SJCRH30 (cell line): ENCODE data around the gene MET. TPM values are rescaled to one million over a fixed set of nuclear protein-coding genes. Genes with fewer than 3 reads are reported as not detected.

Experiments
- DNase-seq, 2 experiments: peaks; one replicate each; pipeline ENCODE4 v3.0.0-alpha.2; 2015 to 2020
- H3K27ac ChIP-seq: fragments of 250-450 bp; sonication (Bioruptor Pico); 2 replicates; pipeline ENCODE4 v1.5.1; 2020; ENCODE audit warnings: mild to moderate bottlenecking, moderate library complexity
- H3K27me3 ChIP-seq: fragments of 250-450 bp; sonication (Bioruptor Pico); 2 replicates; pipeline ENCODE4 v1.5.1; 2020; ENCODE audit warnings: mild to moderate bottlenecking, moderate library complexity
- H3K36me3 ChIP-seq: fragments of 250-450 bp; sonication (Bioruptor Pico); 2 replicates; pipeline ENCODE4 v1.5.1; 2020; ENCODE audit warnings: mild to moderate bottlenecking, moderate library complexity
- H3K4me1 ChIP-seq: fragments of 250-450 bp; sonication (Bioruptor Pico); 2 replicates; pipeline ENCODE4 v1.5.1; 2020; ENCODE audit warnings: mild to moderate bottlenecking, moderate library complexity
- H3K4me3 ChIP-seq: fragments of 250-450 bp; sonication (Bioruptor Pico); 2 replicates; pipeline ENCODE4 v1.5.1; 2020; ENCODE audit warnings: mild to moderate bottlenecking, moderate library complexity
- H3K9me3 ChIP-seq: fragments of 250-450 bp; sonication (Bioruptor Pico); replicated peaks from 2 replicates; pipeline ENCODE4 v1.5.1; 2020; ENCODE audit warnings: mild to moderate bottlenecking, moderate library complexity
- total RNA-seq: library from RNA; depleted of rRNA; stranded (reverse); fragments of >200 nt; shearing (Covaris generic); gene quantifications from 2 replicates; pipeline ENCODE4 v1.2.3, GENCODE V29; 2014

Gene MET
- total RNA-seq, 1 experiment from 2014 or later = 129 TPM

GRCh38 chr7:116779931-116780330 lies 107.9 kb downstream of the MET start:
- peak overlapping the region; percentile 94 for H3K27ac ChIP-seq
- no peaks in the 10 kb centered on the region for H3K9me3 ChIP-seq
- H3K4me3 ChIP-seq = no peak overlapping the region
- DNase-seq = no peak
- H3K36me3 ChIP-seq = peaks cover 66% of the 10 kb centered on the region
- peaks cover 75% of the 10 kb centered on the region for H3K4me1 ChIP-seq
- no peaks in the 10 kb centered on the region for H3K27me3 ChIP-seq

GRCh38 chr7:116780521-116780920 lies 108.5 kb downstream of the MET start:
- DNase-seq = peak in 1 of 2 experiments; percentile 49
- H3K27ac ChIP-seq = peak overlapping the region; percentile 94
- H3K4me1 ChIP-seq = peaks cover 75% of the 10 kb centered on the region

GRCh38 chr7:116780966-116781365 lies 109.0 kb downstream of the MET start:
- H3K4me1 ChIP-seq = peaks cover 75% of the 10 kb centered on the region
- H3K27me3 ChIP-seq = no peaks in the 10 kb centered on the region
- H3K27ac ChIP-seq = peak overlapping the region; percentile 94
- H3K9me3 ChIP-seq = no peaks in the 10 kb centered on the region
- peaks cover 69% of the 10 kb centered on the region for H3K36me3 ChIP-seq
- H3K4me3 ChIP-seq = no peak overlapping the region
- no peak for DNase-seq

More at GRCh38 chr7:116780521-116780920, 108.5 kb downstream of the MET start:
- Histone ChIP-seq H3K4me3 (no peak overlapping the region), H3K27me3 (no peaks in the 10 kb centered on the region), H3K9me3 (no peaks in the 10 kb centered on the region), H3K36me3 (peaks cover 67% of the 10 kb centered on the region)

GRCh38 chr7:116781584-116781983 lies 109.6 kb downstream of the MET start:
- Histone ChIP-seq H3K27me3 (no peaks in the 10 kb centered on the region), H3K4me3 (no peak overlapping the region), H3K4me1 (peaks cover 70% of the 10 kb centered on the region), H3K9me3 (no peaks in the 10 kb centered on the region), H3K36me3 (peaks cover 70% of the 10 kb centered on the region), H3K27ac (peak overlapping the region; percentile 94)
- peak; percentile 46 to 71 for DNase-seq

GRCh38 chr7:116782177-116782711 lies 110.2 kb downstream of the MET start:
- peaks cover 65% of the 10 kb centered on the region for H3K4me1 ChIP-seq
- peak overlapping the region; percentile 94 for H3K27ac ChIP-seq
- peak; percentile 90 to 99 for DNase-seq
- H3K27me3 ChIP-seq = no peaks in the 10 kb centered on the region
- peaks cover 70% of the 10 kb centered on the region for H3K36me3 ChIP-seq
- H3K4me3 ChIP-seq = no peak overlapping the region
- no peaks in the 10 kb centered on the region for H3K9me3 ChIP-seq

GRCh38 chr7:116783666-116784318 lies 111.8 kb downstream of the MET start:
- H3K36me3 ChIP-seq = peaks cover 70% of the 10 kb centered on the region
- no peak overlapping the region for H3K4me3 ChIP-seq
- H3K4me1 ChIP-seq = peaks cover 49% of the 10 kb centered on the region
- no peaks in the 10 kb centered on the region for H3K9me3 ChIP-seq
- DNase-seq = no peak
- H3K27ac ChIP-seq = peak overlapping the region; percentile 94
- H3K27me3 ChIP-seq = no peaks in the 10 kb centered on the region

GRCh38 chr7:116784647-116785046 lies 112.7 kb downstream of the MET start:
- Histone ChIP-seq H3K4me1 (peaks cover 41% of the 10 kb centered on the region), H3K9me3 (no peaks in the 10 kb centered on the region), H3K27me3 (no peaks in the 10 kb centered on the region), H3K4me3 (no peak overlapping the region), H3K27ac (no peak overlapping the region), H3K36me3 (peaks cover 72% of the 10 kb centered on the region)
- no peak for DNase-seq

- no peaks in the 10 kb centered on the region for H3K27me3 ChIP-seq
- H3K9me3 ChIP-seq = no peaks in the 10 kb centered on the region
- no peak overlapping the region for H3K27ac ChIP-seq
- no peak for DNase-seq
- no peak overlapping the region for H3K4me3 ChIP-seq
- peaks cover 29% of the 10 kb centered on the region for H3K4me1 ChIP-seq
- H3K36me3 ChIP-seq = peaks cover 73% of the 10 kb centered on the region
Observed at GRCh38 chr7:116785843-116786242, 113.8 kb downstream of the MET start.

GRCh38 chr7:116786791-116787443 lies 114.9 kb downstream of the MET start:
- Histone ChIP-seq H3K27me3 (no peaks in the 10 kb centered on the region), H3K27ac (no peak overlapping the region), H3K9me3 (no peaks in the 10 kb centered on the region), H3K4me1 (peaks cover 18% of the 10 kb centered on the region), H3K36me3 (peaks cover 73% of the 10 kb centered on the region), H3K4me3 (no peak overlapping the region)
- peak in 1 of 2 experiments; percentile 45 for DNase-seq

- H3K27ac ChIP-seq = no peak overlapping the region
- H3K36me3 ChIP-seq = peaks cover 73% of the 10 kb centered on the region
- no peak overlapping the region for H3K4me3 ChIP-seq
- DNase-seq = no peak
- no peaks in the 10 kb centered on the region for H3K9me3 ChIP-seq
- peaks cover 12% of the 10 kb centered on the region for H3K4me1 ChIP-seq
- H3K27me3 ChIP-seq = no peaks in the 10 kb centered on the region
Observed at GRCh38 chr7:116787881-116788280, 115.9 kb downstream of the MET start.

- no peak overlapping the region for H3K4me3 ChIP-seq
- H3K27me3 ChIP-seq = no peaks in the 10 kb centered on the region
- peaks cover 4% of the 10 kb centered on the region for H3K4me1 ChIP-seq
- no peaks in the 10 kb centered on the region for H3K9me3 ChIP-seq
- H3K36me3 ChIP-seq = peaks cover 70% of the 10 kb centered on the region
- no peak for DNase-seq
- H3K27ac ChIP-seq = no peak overlapping the region
Observed at GRCh38 chr7:116788572-116789197, 116.7 kb downstream of the MET start.

GRCh38 chr7:116790025-116790424 lies 118.0 kb downstream of the MET start:
- Histone ChIP-seq H3K27me3 (no peaks in the 10 kb centered on the region; the same call in 1 of the 2 replicates), H3K27ac (no peak overlapping the region), H3K4me1 (no peaks in the 10 kb centered on the region), H3K4me3 (no peak overlapping the region), H3K9me3 (no peaks in the 10 kb centered on the region), H3K36me3 (peaks cover 57% of the 10 kb centered on the region)
- no peak for DNase-seq

- Histone ChIP-seq H3K27ac (no peak overlapping the region), H3K27me3 (no peaks in the 10 kb centered on the region; the same call in 1 of the 2 replicates), H3K36me3 (peaks cover 57% of the 10 kb centered on the region), H3K4me1 (no peaks in the 10 kb centered on the region), H3K9me3 (no peaks in the 10 kb centered on the region), H3K4me3 (no peak overlapping the region)
- DNase-seq = no peak
Observed at GRCh38 chr7:116792813-116793212, 120.8 kb downstream of the MET start.

- Histone ChIP-seq H3K27ac (no peak overlapping the region), H3K4me3 (no peak overlapping the region), H3K36me3 (peaks cover 48% of the 10 kb centered on the region), H3K4me1 (no peaks in the 10 kb centered on the region), H3K27me3 (no peaks in the 10 kb centered on the region; the same call in 1 of the 2 replicates), H3K9me3 (no peaks in the 10 kb centered on the region)
- DNase-seq = no peak
Observed at GRCh38 chr7:116793795-116794340, 121.9 kb downstream of the MET start.

GRCh38 chr7:116796471-116796870 lies 124.5 kb downstream of the MET start:
- no peak for DNase-seq
- H3K27ac ChIP-seq = no peak overlapping the region
- peaks cover 15% of the 10 kb centered on the region for H3K4me1 ChIP-seq
- no peaks in the 10 kb centered on the region; the same call in 1 of the 2 replicates for H3K27me3 ChIP-seq
- H3K4me3 ChIP-seq = no peak overlapping the region
- H3K9me3 ChIP-seq = no peaks in the 10 kb centered on the region
- H3K36me3 ChIP-seq = peaks cover 29% of the 10 kb centered on the region
